GM12878 (cell line): Measurements from ENCODE around the gene ZIC1. TPM values are rescaled to one million over a fixed set of nuclear protein-coding genes. Genes with fewer than 3 reads are reported as not detected.

Experiments used
- ATAC-seq: fragments of 200-7000 bp; cut with Tn5 transposase; 3 replicates; pipeline ENCODE4 v1.9.1; 2020; ENCODE audit warnings: mild to moderate bottlenecking, moderate library complexity
- BruUV-seq: library from RNA; stranded (reverse); fragments of 400-500 nt; replicated peaks from 2 replicates; lab custom pipeline; 2021; lab: Mats Ljungman, UMichigan
- CTCF ChIA-PET: fragments of 300-600 bp; sonication (Branson Sonifier 250); formaldehyde crosslinking; extraction: SDS; loops from one replicate; lab custom pipeline; 2021; ENCODE audit warnings: inconsistent platforms; lab: Yijun Ruan, JAX
- POLR2A ChIA-PET: fragments of 350-600 bp; formaldehyde crosslinking; extraction: SDS; loops from one replicate; lab custom pipeline; 2021; ENCODE audit warnings: inconsistent platforms; lab: Charles Lee
- RAD21 ChIA-PET: fragments of 300-600 bp; sonication (Branson Sonifier 250); formaldehyde crosslinking; loops from one replicate; lab custom pipeline; 2023; ENCODE audit warnings: antibody characterized with exemption; ENCODE audit not compliant: unreplicated experiment; lab: Charles Lee
- SMC1A ChIA-PET: fragments of 300-600 bp; sonication (Branson Sonifier 250); formaldehyde crosslinking; loops from one replicate; lab custom pipeline; 2023; ENCODE audit not compliant: unreplicated experiment, uncharacterized antibody; lab: Charles Lee
- DNase-seq: peaks from one replicate; pipeline ENCODE4 v3.0.0-alpha.2; 2011; ENCODE audit warnings: low read depth, low spot score
- FAIRE-seq: peaks from 3 replicates; lab custom pipeline; 2011; peaks lifted over from hg19 to GRCh38; lab: Jason Lieb, UNC
- H2AFZ ChIP-seq: 2 replicates; pipeline ENCODE4 v1.6.0; 2011; ENCODE audit warnings: low read depth, low read length, control low read depth; ENCODE audit not compliant: control insufficient read depth
- H3K27ac ChIP-seq: 2 replicates; pipeline ENCODE4 v1.5.1; 2011; ENCODE audit warnings: control low read depth; ENCODE audit not compliant: control insufficient read depth, insufficient read depth
- H3K27me3 ChIP-seq, 2 experiments: replicated peaks in 1 of 2; 2 replicates each; pipeline versions ENCODE4 v1.6.0 to v1.6.1; 2011; ENCODE audit warnings: low read length in 1 of 2; ENCODE audit not compliant: control insufficient read depth in 2 of 2, insufficient read depth in 2 of 2
- H3K36me3 ChIP-seq, 2 experiments: 2 replicates each; pipeline ENCODE4 v1.5.1; 2011; ENCODE audit warnings: low read length in 1 of 2; ENCODE audit not compliant: control insufficient read depth in 2 of 2, insufficient read depth in 2 of 2
- H3K4me1 ChIP-seq: 2 replicates; pipeline ENCODE4 v1.6.1; 2011; ENCODE audit warnings: mild to moderate bottlenecking, low read length, moderate library complexity, mixed read lengths; ENCODE audit not compliant: control insufficient read depth, insufficient read depth
- H3K4me2 ChIP-seq: 2 replicates; pipeline ENCODE4 v1.6.0; 2011; ENCODE audit warnings: control low read depth; ENCODE audit not compliant: control insufficient read depth, insufficient read depth
- H3K4me3 ChIP-seq: fragments of 200-600 bp; sonication (generic); 2 replicates; pipeline ENCODE4 v1.5.1; 2016
- H3K79me2 ChIP-seq: 2 replicates; pipeline ENCODE4 v1.6.0; 2011; ENCODE audit warnings: low read length; ENCODE audit not compliant: control insufficient read depth, insufficient read depth
- H3K9ac ChIP-seq: 2 replicates; pipeline ENCODE4 v1.8.0; 2011; ENCODE audit warnings: low read length, control low read depth, mixed read lengths; ENCODE audit not compliant: control insufficient read depth, insufficient read depth
- H3K9me3 ChIP-seq: replicated peaks from 3 replicates; pipeline ENCODE4 v1.5.1; 2011; ENCODE audit warnings: mild to moderate bottlenecking, low read length; ENCODE audit not compliant: control insufficient read depth, insufficient read depth
- H4K20me1 ChIP-seq: 2 replicates; pipeline ENCODE4 v1.6.0; 2011; ENCODE audit not compliant: control insufficient read depth, insufficient read depth
- ETV6 ChIP-seq, 2 experiments: fragments of 450-650 bp in 1 of 2; IDR thresholded peaks in 1 of 2; conservative IDR thresholded peaks in 1 of 2; 2 replicates each; pipeline ENCODE4 v1.6.1; 2014; ENCODE audit warnings: antibody characterized with exemption in 1 of 2, borderline replicate concordance in 1 of 2, low read depth in 1 of 2, mild to moderate bottlenecking in 1 of 2, moderate library complexity in 1 of 2
- JUND ChIP-seq: IDR thresholded peaks from 2 replicates; pipeline ENCODE4 v1.6.1; 2012; ENCODE audit warnings: low read depth, mild to moderate bottlenecking, low read length, improper control_type of control experiment, moderate library complexity
- KDM1A ChIP-seq: fragments of 200-600 bp; sonication (generic); IDR thresholded peaks from 2 replicates; pipeline ENCODE4 v1.6.1; 2016; ENCODE audit warnings: borderline replicate concordance
- MAX ChIP-seq: IDR thresholded peaks from 2 replicates; pipeline ENCODE4 v1.6.1; 2012; ENCODE audit warnings: low read depth, low read length, improper control_type of control experiment
- NFYA ChIP-seq: IDR thresholded peaks from 2 replicates; pipeline ENCODE4 v1.6.1; 2011; ENCODE audit warnings: low read depth, mild to moderate bottlenecking, low read length, improper control_type of control experiment, borderline replicate concordance
- NKRF ChIP-seq: fragments of 450-650 bp; conservative IDR thresholded peaks from 2 replicates; pipeline ENCODE4 v1.6.1; 2017; ENCODE audit warnings: mild to moderate bottlenecking, moderate library complexity
- PAX8 ChIP-seq: fragments of 450-650 bp; IDR thresholded peaks from 2 replicates; pipeline ENCODE4 v1.6.1; 2017; ENCODE audit warnings: mild to moderate bottlenecking, moderate library complexity
- RAD21 ChIP-seq: IDR thresholded peaks from 2 replicates; pipeline ENCODE4 v1.6.1; 2011; ENCODE audit warnings: mild to moderate bottlenecking, low read depth, low read length, moderate library complexity; ENCODE audit not compliant: insufficient read depth
- SKIL ChIP-seq: fragments of 450-650 bp; IDR thresholded peaks from 2 replicates; pipeline ENCODE4 v1.6.1; 2017; ENCODE audit warnings: mild to moderate bottlenecking, low read depth, inconsistent platforms; ENCODE audit not compliant: poor library complexity, severe bottlenecking
- SPI1 ChIP-seq: IDR thresholded peaks from 2 replicates; pipeline ENCODE4 v1.6.1; 2011; ENCODE audit warnings: low read depth, mild to moderate bottlenecking, low read length, moderate library complexity, borderline replicate concordance; ENCODE audit not compliant: insufficient read depth
- ZNF24 ChIP-seq: fragments of 450-650 bp; IDR thresholded peaks from 2 replicates; pipeline ENCODE4 v1.6.1; 2017; ENCODE audit warnings: antibody characterized with exemption, mild to moderate bottlenecking
- ZNF384 ChIP-seq: IDR thresholded peaks from 2 replicates; pipeline ENCODE4 v1.6.1; 2012; ENCODE audit warnings: low read depth, mild to moderate bottlenecking, low read length, improper control_type of control experiment, borderline replicate concordance
- WGBS: methylation state at CpG from one replicate; pipeline ENCODE4 v1.1.6; 2016; ENCODE audit warnings: low lambda C conversion rate; ENCODE audit not compliant: insufficient replicate concordance, insufficient coverage; ENCODE audit errors: missing lambda C conversion rate; 5-methylcytosine and 5-hydroxymethylcytosine counted together
- in situ Hi-C: fragments of 300-500 bp; cut with MboI; formaldehyde crosslinking; loops from 9 replicates; pipeline ENCODE4 v1.14.3; 2018; ENCODE audit warnings: mixed read lengths
- intact Hi-C: fragments of 100-400 bp; cut with micrococcal nuclease; formaldehyde crosslinking; loops from one replicate; pipeline ENCODE4 v1.14.2; 2022; ENCODE audit not compliant: unreplicated experiment
- polyA plus RNA-seq, 11 experiments: library from polyadenylated mRNA; depleted of rRNA in 4 of 11; unstranded in 6 of 11; stranded (reverse) in 5 of 11; fragments of >200 nt; fragmentation: Nextera tagmentation in 4 of 11; fragmentation: Illumina TruSeq in 1 of 11; extraction: Ambion mirVana in 4 of 11; extraction: Trizol in 1 of 11; gene quantifications; 1 replicate in 1 of 11; 2 replicates in 10 of 11; pipeline versions ENCODE4 v1.2.1 to v1.2.3, GENCODE V29; 2011 to 2016; ENCODE audit warnings: inconsistent platforms in 2 of 11, missing spikeins in 2 of 11, low read depth in 1 of 11
- total RNA-seq, 4 experiments: library from RNA; depleted of rRNA in 3 of 4; stranded (reverse); fragments of >200 nt in 3 of 4; fragmentation: Illumina TruSeq in 1 of 4; extraction: Trizol in 1 of 4; gene quantifications; 2 replicates each; pipeline versions ENCODE4 v1.2.1 to v1.2.3, GENCODE V29; 2013 to 2021

The ZIC1 gene
- total and polyA plus RNA-seq, 10 of the 15 experiments (the other 5 are each of a cell fraction or from before 2014, with no cell fraction given): not detected

- no peak overlapping the region for H3K27ac ChIP-seq
- ATAC-seq (no peak), FAIRE-seq (no peak), DNase-seq (no peak)
- no peak overlapping the region for H2AFZ ChIP-seq
- BruUV-seq: no TSS peak
- POLR2A ChIA-PET: no interaction called here
- intact Hi-C loops: no loop called here
- H3K36me3 ChIP-seq: no peaks in the 10 kb centered on the region
- CTCF ChIA-PET: interaction anchor here (1.3 kb wide), 1 partner anchor 20 kb away, joined by 3 read pairs; no protein-coding TSS in a partner anchor
- no peak overlapping the region for H3K4me2 ChIP-seq
- no peak for TF ChIP-seq SKIL
- no peak for TF ChIP-seq KDM1A
- TF ChIP-seq SPI1: no peak
- TF ChIP-seq ZNF384: no peak
- TF ChIP-seq NKRF: no peak
- TF ChIP-seq ZNF24: no peak
- TF ChIP-seq RAD21: no peak
- no peak for TF ChIP-seq NFYA
- TF ChIP-seq ETV6 (conservative IDR thresholded peaks at IDR 0.05 in 1 of 2, IDR thresholded peaks at IDR 0.05 in 1 of 2; ENCODE audit: borderline replicate concordance in 1 of 2, low read depth in 1 of 2): no peak
- no peak for TF ChIP-seq PAX8
- no peak for TF ChIP-seq JUND
- no peak for TF ChIP-seq MAX
- 5% methylated on average over 27 of the region's 27 CpGs for WGBS
- SMC1A ChIA-PET: no interaction called here
- no peaks in the 10 kb centered on the region for H3K79me2 ChIP-seq
- no peaks in the 10 kb centered on the region for H3K4me1 ChIP-seq
- H3K4me3 ChIP-seq: no peak overlapping the region
- no peak overlapping the region for H3K9ac ChIP-seq
- RAD21 ChIA-PET: no interaction called here
- peaks cover 9 to 13% of the 10 kb centered on the region in 2 experiments; a peak in 3 of 4 replicates for H3K27me3 ChIP-seq
- H3K9me3 ChIP-seq: peaks cover 2% of the 10 kb centered on the region; the same call in 2 of the 3 replicates
- in situ Hi-C loops: no loop called here
- H4K20me1 ChIP-seq: no peaks in the 10 kb centered on the region
Measured at GRCh38 chr3:147405231-147406027, 3.7 kb upstream of the ZIC1 start.
